ENCODE data around the gene PRSS48.
"Not testable (repeated sequence)": the region's sequence is repeated elsewhere in the genome, so short reads cannot be mapped to it uniquely, and the experiment has no call there.

The PRSS48 gene

GRCh38 chr4:151260526-151260925, 16.4 kb upstream of the PRSS48 start:
- DNase-seq (ENCODE audit: low read depth in 1 of 2, low spot score in 1 of 2): no peak

GRCh38 chr4:151263455-151263854, 13.5 kb upstream of the PRSS48 start:
- no peak for DNase-seq (ENCODE audit: low read depth in 1 of 2, low spot score in 1 of 2)

- no peak for DNase-seq (ENCODE audit: low read depth in 1 of 2, low spot score in 1 of 2)
These were observed 10.5 kb upstream of the PRSS48 start for GRCh38 chr4:151266497-151266896.

GRCh38 chr4:151267104-151267503, 9.9 kb upstream of the PRSS48 start:
- DNase-seq (ENCODE audit: low read depth in 1 of 2, low spot score in 1 of 2): no peak

- DNase-seq (ENCODE audit: low read depth in 1 of 2, low spot score in 1 of 2): no peak
These were observed 9.0 kb upstream of the PRSS48 start for GRCh38 chr4:151267822-151268535.

- not testable (repeated sequence) for DNase-seq (ENCODE audit: low read depth in 1 of 2, low spot score in 1 of 2)
These were observed 8.1 kb upstream of the PRSS48 start for GRCh38 chr4:151268905-151269304.

GRCh38 chr4:151284534-151285245, 7.7 kb downstream of the PRSS48 start:
- DNase-seq (ENCODE audit: low read depth in 1 of 2, low spot score in 1 of 2): no peak

- DNase-seq (ENCODE audit: low read depth in 1 of 2, low spot score in 1 of 2): no peak
These were observed 10.4 kb downstream of the PRSS48 start for GRCh38 chr4:151287409-151287808.

- DNase-seq (ENCODE audit: low read depth in 1 of 2, low spot score in 1 of 2): no peak
These were observed 14.5 kb downstream of the PRSS48 start for GRCh38 chr4:151291485-151291884.

- DNase-seq (ENCODE audit: low read depth in 1 of 2, low spot score in 1 of 2): no peak
These were observed 15.1 kb downstream of the PRSS48 start for GRCh38 chr4:151292038-151292437.

GRCh38 chr4:151294833-151295496, 18.0 kb downstream of the PRSS48 start:
- no peak for DNase-seq (ENCODE audit: low read depth in 1 of 2, low spot score in 1 of 2)

- DNase-seq (ENCODE audit: low read depth in 1 of 2, low spot score in 1 of 2): no peak
These were observed 19.3 kb downstream of the PRSS48 start for GRCh38 chr4:151296227-151296626.

GRCh38 chr4:151297170-151297569, 20.2 kb downstream of the PRSS48 start:
- DNase-seq (ENCODE audit: low read depth in 1 of 2, low spot score in 1 of 2): no peak

- no peak for DNase-seq (ENCODE audit: low read depth in 1 of 2, low spot score in 1 of 2)
These were observed 25.5 kb downstream of the PRSS48 start for GRCh38 chr4:151302432-151302831.

- DNase-seq (ENCODE audit: low read depth in 1 of 2, low spot score in 1 of 2): no peak
These were observed 27.3 kb downstream of the PRSS48 start for GRCh38 chr4:151304226-151304625.

GRCh38 chr4:151304755-151305154, 27.8 kb downstream of the PRSS48 start:
- no peak for DNase-seq (ENCODE audit: low read depth in 1 of 2, low spot score in 1 of 2)

- DNase-seq (ENCODE audit: low read depth in 1 of 2, low spot score in 1 of 2): no peak
These were observed 33.3 kb downstream of the PRSS48 start for GRCh38 chr4:151310124-151310728.

GRCh38 chr4:151313306-151314009, 36.5 kb downstream of the PRSS48 start:
- DNase-seq (ENCODE audit: low read depth in 1 of 2, low spot score in 1 of 2): no peak

GRCh38 chr4:151314010-151314355, 37.0 kb downstream of the PRSS48 start:
- no peak for DNase-seq (ENCODE audit: low read depth in 1 of 2, low spot score in 1 of 2)

GRCh38 chr4:151314479-151314878, 37.5 kb downstream of the PRSS48 start:
- DNase-seq (ENCODE audit: low read depth in 1 of 2, low spot score in 1 of 2): no peak

GRCh38 chr4:151315212-151315886, 38.4 kb downstream of the PRSS48 start:
- DNase-seq (ENCODE audit: low read depth in 1 of 2, low spot score in 1 of 2): no peak
